Measurements from ENCODE around the gene TNFRSF12A.

The TNFRSF12A gene

DNA sequence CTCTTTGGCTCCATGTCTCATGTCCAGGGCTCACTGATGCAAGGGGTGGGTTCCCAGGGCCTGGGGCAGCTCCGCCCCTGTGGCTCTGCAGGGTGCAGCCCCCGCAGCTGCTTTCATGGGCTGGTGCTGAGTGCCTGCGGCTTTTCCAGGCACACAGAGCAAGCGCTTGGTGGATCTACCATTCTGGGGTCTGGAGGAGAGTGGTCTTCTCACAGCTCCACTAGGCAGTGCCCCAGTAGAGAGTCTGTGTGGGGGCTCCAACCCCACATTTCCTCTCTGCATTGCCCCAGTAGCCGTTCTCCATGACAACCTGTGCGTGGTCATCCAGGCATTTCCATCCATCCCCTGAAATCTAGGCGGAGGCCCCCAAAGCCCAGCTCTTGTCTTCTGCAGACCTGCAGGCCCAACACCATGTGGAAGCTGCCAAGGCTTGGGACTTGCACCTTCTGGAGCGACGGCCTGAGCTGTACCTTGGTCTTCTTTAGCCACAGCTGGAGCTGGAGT, 50.5 kb downstream of the TNFRSF12A start:
- DNase-seq (ENCODE audit: low read depth) = no peak
- TF ChIP-seq, protein P1, sequence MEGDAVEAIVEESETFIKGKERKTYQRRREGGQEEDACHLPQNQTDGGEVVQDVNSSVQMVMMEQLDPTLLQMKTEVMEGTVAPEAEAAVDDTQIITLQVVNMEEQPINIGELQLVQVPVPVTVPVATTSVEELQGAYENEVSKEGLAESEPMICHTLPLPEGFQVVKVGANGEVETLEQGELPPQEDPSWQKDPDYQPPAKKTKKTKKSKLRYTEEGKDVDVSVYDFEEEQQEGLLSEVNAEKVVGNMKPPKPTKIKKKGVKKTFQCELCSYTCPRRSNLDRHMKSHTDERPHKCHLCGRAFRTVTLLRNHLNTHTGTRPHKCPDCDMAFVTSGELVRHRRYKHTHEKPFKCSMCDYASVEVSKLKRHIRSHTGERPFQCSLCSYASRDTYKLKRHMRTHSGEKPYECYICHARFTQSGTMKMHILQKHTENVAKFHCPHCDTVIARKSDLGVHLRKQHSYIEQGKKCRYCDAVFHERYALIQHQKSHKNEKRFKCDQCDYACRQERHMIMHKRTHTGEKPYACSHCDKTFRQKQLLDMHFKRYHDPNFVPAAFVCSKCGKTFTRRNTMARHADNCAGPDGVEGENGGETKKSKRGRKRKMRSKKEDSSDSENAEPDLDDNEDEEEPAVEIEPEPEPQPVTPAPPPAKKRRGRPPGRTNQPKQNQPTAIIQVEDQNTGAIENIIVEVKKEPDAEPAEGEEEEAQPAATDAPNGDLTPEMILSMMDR (conservative IDR thresholded peaks at IDR 0.05; ENCODE audit: control insufficient read depth, insufficient read depth, low read depth, low read length) = no peak

DNA sequence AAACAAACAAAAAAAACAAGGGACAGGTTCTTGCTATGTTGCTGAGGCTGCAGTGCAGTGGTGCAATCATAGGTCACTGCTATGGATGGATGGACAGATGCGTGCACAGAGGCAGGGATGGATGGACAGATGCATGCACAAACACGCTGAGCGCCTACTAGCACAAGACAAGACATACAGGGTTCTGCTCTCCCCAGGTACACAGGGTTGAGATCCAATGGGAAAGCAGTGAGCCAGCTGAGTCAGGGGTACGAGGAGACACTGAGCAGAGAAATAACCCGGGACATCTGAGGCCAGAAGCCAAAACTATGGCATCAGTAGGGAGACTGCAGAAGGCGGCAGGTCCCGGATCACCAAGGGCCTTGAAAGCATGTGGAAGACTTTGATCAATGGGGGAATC, 51.5 kb downstream of the TNFRSF12A start:
- DNase-seq (ENCODE audit: low read depth) = no peak
- H3K4me3 ChIP-seq (ENCODE audit: control insufficient read depth, low read depth, low read length) = no peak overlapping the region
- TF ChIP-seq, protein P1 (conservative IDR thresholded peaks at IDR 0.05; ENCODE audit: control insufficient read depth, insufficient read depth, low read depth, low read length) = no peak

More for the DNA sequence above, 50.5 kb downstream of the TNFRSF12A start:
- H3K4me3 ChIP-seq (ENCODE audit: control insufficient read depth, low read depth, low read length) = no peak overlapping the region

All from fibroblast of mammary gland (primary cell).